Subcutaneous adipose tissue (tissue), 4 donors: ENCODE data around the gene RNF186. TPM values are rescaled to one million over a fixed set of nuclear protein-coding genes. Genes with fewer than 3 reads are reported as not detected.

Experiments used
- CTCF ChIP-seq: fragments of 450-650 bp; IDR thresholded peaks from one replicate; pipeline ENCODE4 v1.5.1; 2016; ENCODE audit warnings: low read depth, mild to moderate bottlenecking, control low read depth, antibody characterized with exemption, moderate library complexity
- total RNA-seq, 4 donors: library from RNA; depleted of rRNA; stranded (reverse); fragments of >200 nt; gene quantifications; one replicate each; pipeline ENCODE4 v1.1.0, GENCODE V29; 2016

Gene RNF186
- total RNA-seq, 4 donors from 2014 or later = not detected

GRCh38 chr1:19840228-19840627 lies 25.1 kb upstream of the RNF186 start:
- TF ChIP-seq CTCF = no peak

DNA sequence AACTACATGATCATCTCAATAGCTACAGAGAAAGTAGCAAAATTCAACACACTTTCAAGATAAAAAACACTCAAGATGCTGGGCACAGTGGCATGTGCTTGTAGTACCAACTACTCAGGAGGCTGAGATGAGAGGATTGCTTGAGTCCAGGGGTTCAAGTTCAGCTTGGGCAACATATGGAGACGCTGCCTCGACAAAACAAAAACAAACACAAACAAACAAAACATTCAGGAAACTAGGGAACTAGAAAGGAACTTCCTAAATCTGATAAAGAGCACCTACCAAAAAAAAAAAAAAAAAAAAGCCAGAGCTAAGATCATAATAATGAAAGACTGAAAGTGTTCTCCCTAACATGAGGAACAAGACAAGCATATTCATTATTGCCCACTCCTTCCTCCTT lies 22.8 kb upstream of the RNF186 start:
- TF ChIP-seq CTCF = no peak

DNA sequence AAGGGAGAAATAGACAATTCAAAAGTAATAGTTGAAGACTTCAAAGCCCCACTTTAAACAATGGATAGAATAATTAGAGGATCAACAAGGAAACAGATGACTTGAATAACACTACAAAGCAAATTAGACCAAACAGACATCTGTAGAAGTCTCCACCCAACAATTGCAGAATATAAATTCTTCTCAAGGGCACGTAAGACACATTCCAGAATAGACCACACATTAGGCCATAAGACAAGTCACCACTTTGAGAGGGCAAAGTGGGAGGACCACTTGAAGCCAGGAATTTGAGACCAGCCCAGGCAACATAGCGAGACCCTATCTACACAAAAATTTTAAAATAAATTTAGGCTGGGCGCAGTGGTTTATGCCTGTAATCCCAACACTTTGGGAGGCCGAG lies 20.5 kb upstream of the RNF186 start:
- no peak for TF ChIP-seq CTCF

DNA sequence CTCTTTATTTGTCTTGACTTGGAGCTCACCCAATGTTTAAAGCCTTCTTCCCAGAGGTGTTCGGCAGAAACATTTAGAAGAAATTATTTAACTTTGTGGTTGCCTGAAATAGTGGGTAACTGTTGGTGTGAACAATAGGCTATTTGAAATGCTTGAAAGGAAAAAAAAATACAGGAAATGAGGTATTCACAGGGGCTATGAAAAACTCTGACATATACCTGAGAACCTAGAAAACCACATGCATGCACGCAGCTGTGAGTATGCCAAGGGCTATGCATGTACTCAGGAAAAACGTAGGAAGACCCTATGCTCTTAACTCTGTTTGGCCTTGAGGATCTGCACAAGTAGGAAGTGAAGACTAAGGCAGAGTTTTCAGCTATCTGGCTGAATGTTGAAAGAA lies 16.4 kb upstream of the RNF186 start:
- no peak for TF ChIP-seq CTCF

- no peak for TF ChIP-seq CTCF
These were observed 13.5 kb upstream of the RNF186 start for GRCh38 chr1:19828546-19828945.

DNA sequence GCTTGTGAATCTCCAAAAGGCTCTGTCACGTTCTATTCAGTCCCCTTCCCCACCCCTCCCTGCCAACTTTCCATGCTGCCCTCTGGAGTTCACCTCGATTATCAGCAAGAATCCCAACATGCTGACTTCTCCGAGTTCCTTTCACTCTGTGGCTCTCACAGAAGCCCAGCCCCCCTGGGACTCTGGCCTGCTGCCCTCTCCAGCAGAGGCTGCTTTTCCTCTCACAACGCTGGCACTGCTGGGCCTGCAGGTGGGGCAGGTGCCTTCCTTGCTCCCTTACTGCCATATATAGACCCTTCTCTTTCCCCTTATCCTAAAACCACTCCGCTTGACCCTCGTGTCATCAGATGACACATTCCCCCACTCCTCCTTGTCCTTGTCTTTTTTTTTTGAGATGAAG lies 10.2 kb upstream of the RNF186 start:
- no peak for TF ChIP-seq CTCF

DNA sequence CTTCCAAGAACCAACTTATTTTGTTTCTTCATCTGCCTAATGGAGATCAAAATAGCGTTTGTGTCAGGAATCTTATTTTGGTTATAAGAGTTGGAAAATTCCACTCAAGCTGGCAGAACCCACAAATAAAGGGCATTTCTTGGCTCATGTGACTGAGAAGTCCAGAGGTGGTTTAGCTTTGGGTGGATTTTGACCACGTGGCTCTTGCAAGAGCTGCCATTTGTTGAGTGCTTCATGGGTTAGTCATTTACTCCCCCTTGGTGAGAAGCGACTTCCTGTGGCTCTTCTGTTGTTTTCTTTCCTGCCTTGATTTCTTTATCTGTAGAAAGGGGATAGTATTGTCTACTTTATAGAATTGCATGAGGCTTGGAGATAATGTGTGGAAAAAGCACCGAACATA lies 9.5 kb upstream of the RNF186 start:
- no peak for TF ChIP-seq CTCF

- TF ChIP-seq CTCF = no peak
These were observed 9.0 kb upstream of the RNF186 start for GRCh38 chr1:19824036-19824435.
